C4-2B (cell line): ENCODE results near the gene FGF1.

Source experiments
- ZFX ChIP-seq: fragments of 450-650 bp; IDR thresholded peaks from 2 replicates; pipeline ENCODE4 v1.6.1; 2017
- TF ChIP-seq, protein P1 (sequence below): fragments of 450-650 bp; conservative IDR thresholded peaks from 2 replicates; pipeline ENCODE4 v1.5.1; 2017; ENCODE audit warnings: mild to moderate bottlenecking

GRCh38 chr5:142653321-142653720 is 32.6 kb downstream of the FGF1 start:
- TF ChIP-seq, protein P1, sequence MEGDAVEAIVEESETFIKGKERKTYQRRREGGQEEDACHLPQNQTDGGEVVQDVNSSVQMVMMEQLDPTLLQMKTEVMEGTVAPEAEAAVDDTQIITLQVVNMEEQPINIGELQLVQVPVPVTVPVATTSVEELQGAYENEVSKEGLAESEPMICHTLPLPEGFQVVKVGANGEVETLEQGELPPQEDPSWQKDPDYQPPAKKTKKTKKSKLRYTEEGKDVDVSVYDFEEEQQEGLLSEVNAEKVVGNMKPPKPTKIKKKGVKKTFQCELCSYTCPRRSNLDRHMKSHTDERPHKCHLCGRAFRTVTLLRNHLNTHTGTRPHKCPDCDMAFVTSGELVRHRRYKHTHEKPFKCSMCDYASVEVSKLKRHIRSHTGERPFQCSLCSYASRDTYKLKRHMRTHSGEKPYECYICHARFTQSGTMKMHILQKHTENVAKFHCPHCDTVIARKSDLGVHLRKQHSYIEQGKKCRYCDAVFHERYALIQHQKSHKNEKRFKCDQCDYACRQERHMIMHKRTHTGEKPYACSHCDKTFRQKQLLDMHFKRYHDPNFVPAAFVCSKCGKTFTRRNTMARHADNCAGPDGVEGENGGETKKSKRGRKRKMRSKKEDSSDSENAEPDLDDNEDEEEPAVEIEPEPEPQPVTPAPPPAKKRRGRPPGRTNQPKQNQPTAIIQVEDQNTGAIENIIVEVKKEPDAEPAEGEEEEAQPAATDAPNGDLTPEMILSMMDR: no peak
- no peak for TF ChIP-seq ZFX
